ENCODE measurements around the gene PRICKLE2. TPM values are rescaled to one million over a fixed set of nuclear protein-coding genes. Genes with fewer than 3 reads are reported as not detected.

The PRICKLE2 gene
- total and polyA plus RNA-seq, 2 donors (not counting 3 experiments of a cell fraction or from before 2014, with no cell fraction given) = 3.0 to 7.1 TPM

DNA sequence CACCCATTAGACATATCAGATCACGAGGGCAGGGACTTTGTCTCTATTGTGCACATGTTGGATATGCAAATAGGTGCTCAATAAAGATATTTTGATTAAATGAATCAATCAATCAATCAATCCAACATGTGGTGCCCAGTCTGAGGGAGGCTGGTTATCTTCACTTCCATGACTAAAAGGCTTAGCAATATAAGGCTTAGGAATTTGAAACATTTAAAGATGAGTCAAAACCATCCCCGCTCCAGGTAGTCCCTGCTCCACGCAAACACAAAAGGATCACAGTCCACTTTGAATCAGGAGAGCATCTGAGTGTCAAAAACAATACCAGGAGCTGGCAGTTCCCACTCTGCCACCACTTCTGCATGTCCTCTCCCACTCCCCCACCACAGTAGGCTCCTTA, 25.8 kb upstream of the PRICKLE2 start:
- H3K36me3 ChIP-seq (ENCODE audit: control insufficient read depth in 2 of 2, extremely low read depth in 1 of 2, insufficient read depth in 2 of 2, low read length in 2 of 2) = no peaks in the 10 kb centered on the region
- H3K27ac ChIP-seq (ENCODE audit: insufficient read depth, low read depth, low read length) = no peak overlapping the region
- ChIA-PET CTCF (no interaction called here), POLR2A (no interaction called here)
- H4K20me1 ChIP-seq (replicated peaks; ENCODE audit: control insufficient read depth, extremely low read depth, insufficient read depth, low read length) = no peaks in the 10 kb centered on the region
- FAIRE-seq (no peak), DNase-seq (ENCODE audit: low read depth, low spot score) (no peak)
- no peak for TF ChIP-seq GATA2 (IDR thresholded peaks at IDR 0.05; ENCODE audit: insufficient read depth, insufficient read length, low read depth, low read length)
- no peaks in the 10 kb centered on the region for H3K9me3 ChIP-seq (replicated peaks; ENCODE audit: control insufficient read depth, insufficient read depth, low read length)
- H3K27me3 ChIP-seq (ENCODE audit: control insufficient read depth in 2 of 2, insufficient read depth in 2 of 2, low read length in 2 of 2) = peaks cover 0 to 1% of the 10 kb centered on the region in 2 experiments
- H3K79me2 ChIP-seq (ENCODE audit: control insufficient read depth, insufficient read depth, low read length) = no peaks in the 10 kb centered on the region
- intact Hi-C loops (cut with micrococcal nuclease) (no loop called here), dilution Hi-C loops (cut with MboI; ENCODE audit: extremely low pct_ligation_motif_present, low sequenced_read_pairs) (no loop called here)
- no TSS peak for BruUV-seq (replicated peaks)
- no peaks in the 10 kb centered on the region for H3K9me1 ChIP-seq (replicated peaks; ENCODE audit: control insufficient read depth, extremely low read depth, insufficient read depth, low read length)
- no peak overlapping the region for H3K4me2 ChIP-seq (ENCODE audit: insufficient read depth, low read length)
- no peaks in the 10 kb centered on the region for H3K4me1 ChIP-seq (ENCODE audit: control insufficient read depth, extremely low read depth, insufficient read depth, low read length)
- no peak overlapping the region for H2AFZ ChIP-seq (ENCODE audit: low read depth, low read length)
- no peak overlapping the region for H3K9ac ChIP-seq (replicated peaks; ENCODE audit: extremely low read depth, insufficient read depth, low read length)
- H3K4me3 ChIP-seq (replicated peaks in 1 of 3; ENCODE audit: insufficient read depth in 1 of 3, low read depth in 1 of 3, low read length in 3 of 3) = no peak overlapping the region

DNA sequence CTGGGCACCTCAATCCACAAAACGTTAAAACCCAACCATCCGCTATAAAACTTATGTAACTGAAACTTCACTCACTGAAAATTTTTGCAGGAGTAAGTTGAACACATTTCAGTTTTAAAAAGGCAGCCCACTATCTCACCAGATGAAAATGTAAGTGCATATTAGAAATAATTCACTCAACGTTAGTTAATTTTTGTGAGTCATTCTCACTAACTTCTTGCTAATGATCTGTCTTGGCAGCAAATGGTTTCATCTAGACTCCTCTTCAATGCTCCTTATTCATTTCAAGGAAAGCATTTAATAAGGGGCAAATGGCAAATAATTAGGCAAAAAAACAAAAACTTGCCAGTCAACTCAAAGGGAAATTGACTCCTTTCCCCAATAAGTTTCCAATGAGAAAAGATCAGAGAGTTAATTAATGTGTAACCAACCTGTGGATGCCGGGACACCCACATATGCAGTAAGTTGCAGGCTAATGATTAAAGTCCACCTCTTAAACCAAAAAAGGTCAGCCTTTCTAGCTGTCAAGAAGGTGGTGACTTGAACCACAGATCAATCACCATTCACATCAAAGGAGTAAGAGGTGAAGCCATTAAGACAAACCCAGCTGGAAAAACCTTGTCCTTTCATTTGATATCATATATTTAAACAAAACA, 22.9 kb upstream of the PRICKLE2 start:
- Histone ChIP-seq H3K79me2 (ENCODE audit: control insufficient read depth, insufficient read depth, low read length) (no peaks in the 10 kb centered on the region), H3K27me3 (ENCODE audit: control insufficient read depth in 2 of 2, insufficient read depth in 2 of 2, low read length in 2 of 2) (peaks cover 0 to 1% of the 10 kb centered on the region in 2 experiments), H3K27ac (ENCODE audit: insufficient read depth, low read depth, low read length) (no peak overlapping the region), H3K9ac (replicated peaks; ENCODE audit: extremely low read depth, insufficient read depth, low read length) (no peak overlapping the region), H3K4me3 (replicated peaks in 1 of 3; ENCODE audit: insufficient read depth in 1 of 3, low read depth in 1 of 3, low read length in 3 of 3) (no peak overlapping the region), H3K9me3 (replicated peaks; ENCODE audit: control insufficient read depth, insufficient read depth, low read length) (no peaks in the 10 kb centered on the region), H4K20me1 (replicated peaks; ENCODE audit: control insufficient read depth, extremely low read depth, insufficient read depth, low read length) (no peaks in the 10 kb centered on the region), H3K36me3 (ENCODE audit: control insufficient read depth in 2 of 2, extremely low read depth in 1 of 2, insufficient read depth in 2 of 2, low read length in 2 of 2) (no peaks in the 10 kb centered on the region), H3K4me2 (ENCODE audit: insufficient read depth, low read length) (no peak overlapping the region), H2AFZ (ENCODE audit: low read depth, low read length) (no peak overlapping the region), H3K4me1 (ENCODE audit: control insufficient read depth, extremely low read depth, insufficient read depth, low read length) (no peaks in the 10 kb centered on the region), H3K9me1 (replicated peaks; ENCODE audit: control insufficient read depth, extremely low read depth, insufficient read depth, low read length) (no peaks in the 10 kb centered on the region)
- intact Hi-C loops (cut with micrococcal nuclease) (no loop called here), dilution Hi-C loops (cut with MboI; ENCODE audit: extremely low pct_ligation_motif_present, low sequenced_read_pairs) (no loop called here)
- TF ChIP-seq, protein P1, sequence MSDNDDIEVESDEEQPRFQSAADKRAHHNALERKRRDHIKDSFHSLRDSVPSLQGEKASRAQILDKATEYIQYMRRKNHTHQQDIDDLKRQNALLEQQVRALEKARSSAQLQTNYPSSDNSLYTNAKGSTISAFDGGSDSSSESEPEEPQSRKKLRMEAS (IDR thresholded peaks at IDR 0.05; ENCODE audit: insufficient read depth, insufficient read length) = no peak
- no peak for TF ChIP-seq FOS (IDR thresholded peaks at IDR 0.05; ENCODE audit: borderline replicate concordance, insufficient read depth, low read length)
- no peak for TF ChIP-seq JUN (IDR thresholded peaks at IDR 0.05; ENCODE audit: borderline replicate concordance, insufficient read depth, insufficient read length, low read depth)
- TF ChIP-seq EZH2 (IDR thresholded peaks at IDR 0.05; ENCODE audit: borderline replicate concordance, low read depth, low read length, severe bottlenecking) = no peak
- TF ChIP-seq POLR2A (IDR thresholded peaks at IDR 0.05; ENCODE audit: low read depth, low read length) = no peak
- TF ChIP-seq, protein P2, sequence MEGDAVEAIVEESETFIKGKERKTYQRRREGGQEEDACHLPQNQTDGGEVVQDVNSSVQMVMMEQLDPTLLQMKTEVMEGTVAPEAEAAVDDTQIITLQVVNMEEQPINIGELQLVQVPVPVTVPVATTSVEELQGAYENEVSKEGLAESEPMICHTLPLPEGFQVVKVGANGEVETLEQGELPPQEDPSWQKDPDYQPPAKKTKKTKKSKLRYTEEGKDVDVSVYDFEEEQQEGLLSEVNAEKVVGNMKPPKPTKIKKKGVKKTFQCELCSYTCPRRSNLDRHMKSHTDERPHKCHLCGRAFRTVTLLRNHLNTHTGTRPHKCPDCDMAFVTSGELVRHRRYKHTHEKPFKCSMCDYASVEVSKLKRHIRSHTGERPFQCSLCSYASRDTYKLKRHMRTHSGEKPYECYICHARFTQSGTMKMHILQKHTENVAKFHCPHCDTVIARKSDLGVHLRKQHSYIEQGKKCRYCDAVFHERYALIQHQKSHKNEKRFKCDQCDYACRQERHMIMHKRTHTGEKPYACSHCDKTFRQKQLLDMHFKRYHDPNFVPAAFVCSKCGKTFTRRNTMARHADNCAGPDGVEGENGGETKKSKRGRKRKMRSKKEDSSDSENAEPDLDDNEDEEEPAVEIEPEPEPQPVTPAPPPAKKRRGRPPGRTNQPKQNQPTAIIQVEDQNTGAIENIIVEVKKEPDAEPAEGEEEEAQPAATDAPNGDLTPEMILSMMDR (IDR thresholded peaks at IDR 0.05; ENCODE audit: extremely low read depth in 1 of 2, insufficient read depth in 1 of 2, low read depth in 1 of 2, low read length in 2 of 2) = no peak
- no peak for TF ChIP-seq MYC (IDR thresholded peaks at IDR 0.05; ENCODE audit: low read depth, low read length)
- no peak for TF ChIP-seq POLR2AphosphoS5 (IDR thresholded peaks at IDR 0.05; ENCODE audit: insufficient read depth, low read depth, low read length)
- no peak for TF ChIP-seq GATA2 (IDR thresholded peaks at IDR 0.05; ENCODE audit: insufficient read depth, insufficient read length, low read depth, low read length)
- BruUV-seq (replicated peaks) = no TSS peak
- POLR2A ChIA-PET = interaction anchor here (0.7 kb wide), 1 partner anchor 83 kb away, joined by 4 read pairs; no protein-coding TSS in a partner anchor
- FAIRE-seq (no peak), DNase-seq (ENCODE audit: low read depth, low spot score) (no peak)
- CTCF ChIA-PET = no interaction called here
